ENCODE results near the gene NCSTN.

The NCSTN gene

DNA sequence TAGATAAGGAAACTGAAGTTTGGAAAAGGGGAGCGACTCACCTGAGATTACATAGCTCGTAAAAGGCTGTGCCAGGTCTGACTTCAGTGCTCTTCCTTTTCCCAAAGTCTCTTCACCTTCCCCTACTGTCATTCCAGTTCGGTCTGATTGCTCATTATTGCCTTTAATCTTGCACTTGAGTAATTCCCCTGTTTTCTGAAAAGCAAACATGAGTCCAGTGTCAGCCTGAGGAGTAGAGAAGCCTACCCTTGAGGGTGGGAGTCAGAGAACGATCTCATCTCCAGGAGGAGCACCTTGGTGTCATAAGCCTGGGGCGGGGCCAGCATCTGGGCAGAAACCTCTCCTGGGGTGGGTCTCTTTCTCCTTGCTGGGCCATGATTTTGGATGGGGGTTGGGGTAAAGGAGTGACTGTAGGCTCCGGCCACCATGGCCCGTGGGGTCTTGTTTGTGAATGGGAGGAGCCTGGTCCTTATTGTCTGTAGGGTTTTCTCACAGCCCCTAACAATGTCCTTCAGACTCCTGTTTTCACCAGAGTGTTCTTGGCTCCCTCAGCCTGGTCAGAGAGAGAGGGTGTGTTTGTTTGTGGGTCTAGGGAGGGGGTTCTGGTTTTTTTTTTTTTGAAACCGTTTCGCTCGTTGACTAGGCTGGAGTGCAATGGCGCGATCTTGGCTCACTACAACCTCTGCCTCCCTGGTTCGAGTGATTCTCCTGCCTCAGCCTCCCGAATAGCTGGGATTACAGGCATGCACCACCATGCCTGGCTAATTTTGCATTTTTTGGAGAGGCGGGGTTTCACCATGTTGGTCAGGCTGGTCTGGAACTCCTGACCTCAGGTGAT is 63.2 kb downstream of the NCSTN start:
- DNase-seq (ENCODE audit: low read depth), result no peak

- no peak for DNase-seq (ENCODE audit: low read depth)
Measured at GRCh38 chr1:160407839-160408801, 64.9 kb downstream of the NCSTN start.

All from GM04503 (cell line).